Activated CD4-positive, alpha-beta memory T cell treated with anti-CD3 and anti-CD28 coated beads, Interleukin-2, amount 10 ng/mL, durations not matched to agents 7 days and 5 days (primary cell): Measurements from ENCODE around the gene SP9. TPM values are rescaled to one million over a fixed set of nuclear protein-coding genes. Genes with fewer than 3 reads are reported as not detected.

Experiments
- CTCF ChIA-PET: fragments of 350-600 bp; sonication (Branson Sonifier 250); formaldehyde crosslinking; loops from one replicate; lab custom pipeline; 2021; ENCODE audit warnings: antibody characterized with exemption, inconsistent platforms; lab: Charles Lee
- POLR2A ChIA-PET: fragments of 350-600 bp; sonication (Branson Sonifier 250); formaldehyde crosslinking; loops from one replicate; lab custom pipeline; 2021; ENCODE audit warnings: antibody characterized with exemption; lab: Charles Lee
- DNase-seq: peaks from one replicate; pipeline ENCODE4 v3.0.0-alpha.2; 2020
- H3K27ac Mint-ChIP-seq: one replicate; pipeline ENCODE4 v1.8.0; 2021; ENCODE audit warnings: mild to moderate bottlenecking, mixed read lengths
- H3K27me3 Mint-ChIP-seq: one replicate; pipeline ENCODE4 v1.8.0; 2021; ENCODE audit warnings: mixed read lengths
- H3K36me3 Mint-ChIP-seq: one replicate; pipeline ENCODE4 v1.8.0; 2021; ENCODE audit warnings: low read depth, mixed read lengths
- H3K4me1 Mint-ChIP-seq: one replicate; pipeline ENCODE4 v1.8.0; 2021; ENCODE audit warnings: mixed read lengths
- H3K4me3 Mint-ChIP-seq: one replicate; pipeline ENCODE4 v1.8.0; 2021; ENCODE audit warnings: mild to moderate bottlenecking, mixed read lengths
- H3K9me3 Mint-ChIP-seq: one replicate; pipeline ENCODE4 v1.8.0; 2021; ENCODE audit warnings: mixed read lengths
- total RNA-seq, 2 experiments: library from RNA; stranded (reverse); gene quantifications; one replicate each; pipeline ENCODE4 v1.2.3, GENCODE V29; 2021

SP9 gene
- total RNA-seq = not detected

GRCh38 chr2:174334781-174335251 is at the start of gene SP9:
Gene SP9 (plus strand): TSS chr2:174334954. CDS start chr2:174335093, 139 bp downstream.
- POLR2A ChIA-PET = interaction anchor here (1.1 kb wide), 1 partner anchor 9 kb away, joined by 4 read pairs; no protein-coding TSS in a partner anchor
- CTCF ChIA-PET = interaction anchor here (1.1 to 2.0 kb wide), 2 partner anchors 10 to 25 kb away, joined by 3 to 5 read pairs; no protein-coding TSS in a partner anchor
- no peak for DNase-seq
- Mint-ChIP-seq H3K27ac (peak within 1 kb of the TSS; percentile 60), H3K36me3 (peaks cover 7% of the 10 kb centered on the region), H3K9me3 (no peaks in the 10 kb centered on the region), H3K4me1 (peaks cover 40% of the 10 kb centered on the region), H3K27me3 (peaks cover 86% of the 10 kb centered on the region), H3K4me3 (peak within 1 kb of the TSS; percentile 49)

DNA sequence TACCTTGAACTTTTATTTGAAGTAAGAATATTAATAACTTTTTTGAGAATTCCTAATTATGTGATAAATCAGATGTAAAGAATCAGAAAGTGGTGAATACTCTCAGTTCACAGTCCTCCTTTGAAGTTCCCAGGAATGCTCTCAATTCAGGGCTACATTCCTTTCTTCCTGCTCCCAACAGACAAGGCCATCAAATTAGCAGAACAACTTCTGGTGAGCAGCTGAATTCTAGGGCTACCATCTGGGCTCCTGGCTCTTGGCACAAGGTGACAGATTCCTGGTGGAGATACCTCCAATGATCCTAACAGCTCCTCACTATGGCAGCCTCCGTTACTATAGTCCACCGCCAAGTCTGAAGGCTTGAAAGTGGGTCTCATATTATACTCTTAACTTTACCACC is 48.6 kb upstream of the SP9 start:
- POLR2A ChIA-PET = no interaction called here
- Mint-ChIP-seq H3K4me1 (no peaks in the 10 kb centered on the region), H3K27me3 (peaks cover 41% of the 10 kb centered on the region), H3K27ac (no peak overlapping the region), H3K36me3 (no peaks in the 10 kb centered on the region), H3K4me3 (no peak overlapping the region), H3K9me3 (no peaks in the 10 kb centered on the region)
- CTCF ChIA-PET = no interaction called here
- no peak for DNase-seq

- Mint-ChIP-seq H3K4me3 (no peak overlapping the region), H3K36me3 (no peaks in the 10 kb centered on the region), H3K27ac (no peak overlapping the region), H3K9me3 (peaks cover 4% of the 10 kb centered on the region), H3K4me1 (no peaks in the 10 kb centered on the region), H3K27me3 (peaks cover 25% of the 10 kb centered on the region)
- ChIA-PET POLR2A (no interaction called here), CTCF (no interaction called here)
- no peak for DNase-seq
These were observed 41.8 kb upstream of the SP9 start for GRCh38 chr2:174292908-174293307.

DNA sequence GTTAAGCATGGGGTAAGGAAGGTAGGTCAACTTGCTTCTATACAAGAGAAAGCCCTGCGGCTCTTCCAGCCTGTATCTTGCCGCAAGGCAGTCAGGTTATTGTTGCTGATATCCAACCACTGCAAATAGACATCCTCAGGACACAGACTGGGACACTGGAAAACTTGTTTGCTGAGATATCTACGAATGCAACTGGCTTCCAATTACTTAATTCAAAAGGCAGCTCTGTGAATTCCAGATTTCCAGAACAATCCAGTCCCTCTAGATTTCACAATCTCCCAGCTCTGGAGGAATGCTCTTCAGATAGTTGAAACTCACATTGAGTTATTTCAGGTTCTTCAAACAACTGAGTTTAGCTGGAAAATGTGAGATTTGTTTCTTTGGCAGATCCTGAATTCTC is 34.6 kb upstream of the SP9 start:
- Mint-ChIP-seq H3K4me3 (no peak overlapping the region), H3K9me3 (no peaks in the 10 kb centered on the region), H3K27me3 (peaks cover 27% of the 10 kb centered on the region), H3K4me1 (no peaks in the 10 kb centered on the region), H3K27ac (no peak overlapping the region), H3K36me3 (no peaks in the 10 kb centered on the region)
- CTCF ChIA-PET = interaction anchor here (0.6 kb wide), 1 partner anchor 81 kb away, joined by 3 read pairs; no protein-coding TSS in a partner anchor
- POLR2A ChIA-PET = no interaction called here
- no peak for DNase-seq

- Mint-ChIP-seq H3K36me3 (no peaks in the 10 kb centered on the region), H3K27me3 (peaks cover 44% of the 10 kb centered on the region), H3K4me1 (no peaks in the 10 kb centered on the region), H3K4me3 (no peak overlapping the region), H3K9me3 (no peaks in the 10 kb centered on the region), H3K27ac (no peak overlapping the region)
- POLR2A ChIA-PET = no interaction called here
- no peak for DNase-seq
- CTCF ChIA-PET = no interaction called here
These were observed 22.0 kb upstream of the SP9 start for GRCh38 chr2:174312581-174313234.

DNA sequence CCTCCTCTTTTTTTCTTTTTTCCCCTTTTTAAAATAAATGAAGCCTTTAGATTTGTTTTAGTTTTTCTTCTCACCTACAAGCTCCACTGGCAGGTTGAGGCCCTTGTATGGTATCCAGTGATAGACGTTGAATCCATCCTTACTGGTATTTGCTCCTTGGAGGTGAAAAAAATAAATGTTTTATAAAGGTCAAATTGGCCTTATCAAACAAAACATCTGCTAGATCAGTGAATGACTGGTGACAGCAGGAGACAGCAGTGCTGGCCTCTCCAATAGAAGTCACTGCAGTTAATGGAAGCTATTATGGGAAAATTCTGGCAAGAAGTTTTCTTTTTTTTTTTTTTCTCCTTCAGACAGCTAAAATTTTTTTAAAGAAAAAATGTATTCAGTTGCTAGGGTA is 12.6 kb upstream of the SP9 start:
- ChIA-PET POLR2A (interaction anchor here (1.3 kb wide), 1 partner anchor 19 kb away, joined by 4 read pairs; no protein-coding TSS in a partner anchor), CTCF (no interaction called here)
- Mint-ChIP-seq H3K36me3 (peaks cover 4% of the 10 kb centered on the region), H3K4me1 (peaks cover 9% of the 10 kb centered on the region), H3K4me3 (no peak overlapping the region), H3K27me3 (peaks cover 63% of the 10 kb centered on the region), H3K27ac (no peak overlapping the region), H3K9me3 (no peaks in the 10 kb centered on the region)
- no peak for DNase-seq

DNA sequence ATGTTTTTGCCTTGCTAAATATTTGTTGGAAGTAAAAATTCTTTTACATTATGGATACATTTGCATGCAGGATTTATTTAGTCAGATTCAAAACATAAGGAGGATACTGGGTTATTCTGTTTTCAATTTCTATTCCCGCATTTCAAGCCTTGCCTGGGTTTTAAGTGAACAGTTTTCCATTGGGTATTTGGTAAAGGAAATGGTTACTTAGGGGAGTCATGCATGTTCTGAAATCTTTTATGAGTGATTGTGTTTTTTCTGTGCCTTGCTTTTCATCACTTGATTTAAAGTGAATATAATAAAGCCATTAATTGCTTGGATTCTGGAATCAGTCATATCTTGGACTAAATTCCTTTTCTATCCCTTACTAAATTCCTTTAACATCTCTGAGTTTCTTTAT is 12.0 kb upstream of the SP9 start:
- no peaks in the 10 kb centered on the region for H3K9me3 Mint-ChIP-seq
- DNase-seq = no peak
- CTCF ChIA-PET = no interaction called here
- no peak overlapping the region for H3K4me3 Mint-ChIP-seq
- peaks cover 8% of the 10 kb centered on the region for H3K36me3 Mint-ChIP-seq
- peaks cover 13% of the 10 kb centered on the region for H3K4me1 Mint-ChIP-seq
- H3K27me3 Mint-ChIP-seq = peaks cover 68% of the 10 kb centered on the region
- POLR2A ChIA-PET = interaction anchor here (1.3 kb wide), 1 partner anchor 19 kb away, joined by 4 read pairs; no protein-coding TSS in a partner anchor
- no peak overlapping the region for H3K27ac Mint-ChIP-seq

- ChIA-PET CTCF (interaction anchor here (1.4 to 3.1 kb wide), 3 partner anchors 17 to 924 kb away, joined by 3 to 20 read pairs (median 5); no protein-coding TSS in a partner anchor), POLR2A (no interaction called here)
- Mint-ChIP-seq H3K4me3 (no peak overlapping the region), H3K36me3 (peaks cover 8% of the 10 kb centered on the region), H3K4me1 (peaks cover 19% of the 10 kb centered on the region), H3K9me3 (no peaks in the 10 kb centered on the region), H3K27ac (no peak overlapping the region), H3K27me3 (peaks cover 73% of the 10 kb centered on the region)
- DNase-seq = no peak
These were observed 10.2 kb upstream of the SP9 start for GRCh38 chr2:174324530-174324929.

- Mint-ChIP-seq H3K4me3 (peak overlapping the region; percentile 59), H3K9me3 (no peaks in the 10 kb centered on the region), H3K36me3 (peaks cover 8% of the 10 kb centered on the region), H3K4me1 (peaks cover 19% of the 10 kb centered on the region), H3K27me3 (peaks cover 79% of the 10 kb centered on the region), H3K27ac (no peak overlapping the region)
- ChIA-PET CTCF (interaction anchor here (1.6 to 3.1 kb wide), 2 partner anchors 16 to 925 kb away, joined by 5 to 20 read pairs; no protein-coding TSS in a partner anchor), POLR2A (interaction anchor here (1.3 to 1.9 kb wide), 2 partner anchors 16 to 18 kb away, joined by 3 to 5 read pairs; no protein-coding TSS in a partner anchor)
- DNase-seq = no peak
These were observed 9.2 kb upstream of the SP9 start for GRCh38 chr2:174325373-174326160.

- ChIA-PET POLR2A (interaction anchor here (1.3 to 1.9 kb wide), 2 partner anchors 15 to 17 kb away, joined by 3 to 5 read pairs; no protein-coding TSS in a partner anchor), CTCF (interaction anchor here (1.1 to 3.1 kb wide), 2 partner anchors 15 kb away, joined by 6 to 20 read pairs; no protein-coding TSS in a partner anchor)
- Mint-ChIP-seq H3K4me1 (peaks cover 19% of the 10 kb centered on the region), H3K9me3 (no peaks in the 10 kb centered on the region), H3K4me3 (peak overlapping the region; percentile 59), H3K27ac (peak overlapping the region; percentile 41), H3K27me3 (peaks cover 80% of the 10 kb centered on the region), H3K36me3 (peaks cover 8% of the 10 kb centered on the region)
- DNase-seq = no peak
These were observed 8.4 kb upstream of the SP9 start for GRCh38 chr2:174326161-174327020.

DNA sequence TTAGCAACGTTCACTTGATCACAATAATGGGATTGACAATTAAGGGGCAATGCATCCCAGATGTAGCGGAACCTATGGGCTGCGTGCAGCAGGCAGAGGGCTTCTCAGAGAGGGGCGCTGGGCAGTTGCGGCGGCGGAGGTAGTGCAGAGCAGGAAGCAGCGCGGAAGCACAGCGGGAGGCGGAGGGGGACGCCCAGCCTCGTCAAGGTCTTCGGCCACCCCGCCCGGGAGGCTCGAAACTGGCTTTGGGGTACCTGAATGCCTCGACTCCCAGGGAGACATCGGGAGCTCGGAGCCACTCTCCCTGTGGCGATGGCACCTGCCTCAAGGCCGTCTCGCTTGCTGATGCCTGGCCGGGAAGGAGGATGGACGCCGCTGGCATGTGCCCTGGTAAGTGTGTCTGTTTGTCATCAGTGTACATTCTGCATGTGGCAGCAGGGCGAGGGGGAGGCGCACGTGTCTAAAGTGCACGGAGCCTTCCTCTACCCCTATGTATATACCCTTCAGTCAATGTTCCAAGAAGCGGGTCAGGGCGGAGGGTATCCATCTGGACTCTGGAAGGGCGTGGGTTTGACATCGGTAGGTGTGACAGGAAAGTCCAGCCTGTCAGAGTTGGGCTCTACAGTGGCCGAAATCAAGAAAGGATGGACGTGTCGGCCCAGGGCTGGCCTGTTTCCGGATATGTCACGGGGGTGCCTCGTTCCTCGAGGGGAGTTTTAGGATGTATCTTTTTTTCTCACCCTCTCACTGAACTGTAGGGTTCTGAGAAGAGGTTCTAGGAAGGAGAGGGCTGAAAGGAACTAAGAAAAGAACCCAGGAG is 7.5 kb upstream of the SP9 start:
- Mint-ChIP-seq H3K27me3 (peaks cover 86% of the 10 kb centered on the region), H3K9me3 (no peaks in the 10 kb centered on the region), H3K27ac (peak overlapping the region; percentile 41), H3K4me3 (peak overlapping the region; percentile 59), H3K4me1 (peaks cover 19% of the 10 kb centered on the region), H3K36me3 (peaks cover 8% of the 10 kb centered on the region)
- ChIA-PET CTCF (interaction anchor here (1.1 kb wide), 1 partner anchor 14 kb away, joined by 6 read pairs; no protein-coding TSS in a partner anchor), POLR2A (interaction anchor here (1.9 kb wide), 1 partner anchor 16 kb away, joined by 5 read pairs; no protein-coding TSS in a partner anchor)
- no peak for DNase-seq
